Ishikawa (cell line): Measurements from ENCODE around the gene ARHGAP44.

Source experiments
- CREB1 ChIP-seq: IDR thresholded peaks from 2 replicates; pipeline ENCODE4 v1.6.1; 2012; ENCODE audit warnings: low read depth
- EGR1 ChIP-seq: IDR thresholded peaks from 2 replicates; pipeline ENCODE4 v1.6.1; 2012
- MAX ChIP-seq: IDR thresholded peaks from 2 replicates; pipeline ENCODE4 v1.6.1; 2012
- REST ChIP-seq: IDR thresholded peaks from 2 replicates; pipeline ENCODE4 v1.6.1; 2012; ENCODE audit warnings: low read depth, mild to moderate bottlenecking
- TCF12 ChIP-seq: IDR thresholded peaks from 2 replicates; pipeline ENCODE4 v1.6.1; 2012; ENCODE audit warnings: low read depth

- TF ChIP-seq REST, result no peak
- no peak for TF ChIP-seq EGR1
- no peak for TF ChIP-seq MAX
- TF ChIP-seq CREB1, result no peak
- TF ChIP-seq TCF12, result no peak
Observed at GRCh38 chr17:13024526-13025257, 235.4 kb downstream of the ARHGAP44 start.
